GOT3 (cell line): Measurements from ENCODE around the gene ANKRD61.
"Not testable (repeated sequence)": the region's sequence is repeated elsewhere in the genome, so short reads cannot be mapped to it uniquely, and the experiment has no call there.

Source experiments
- DNase-seq: peaks from one replicate; lab custom pipeline; 2025; ENCODE audit warnings: mixed read lengths; lab: John Stamatoyannopoulos, UW

The ANKRD61 gene

GRCh38 chr7:6030988-6031387 is at the start of gene ANKRD61:
Gene ANKRD61, plus strand, starts transcription at chr7:6031376. Its CDS starts 0 bp downstream, at chr7:6031376.
- no peak for DNase-seq

DNA sequence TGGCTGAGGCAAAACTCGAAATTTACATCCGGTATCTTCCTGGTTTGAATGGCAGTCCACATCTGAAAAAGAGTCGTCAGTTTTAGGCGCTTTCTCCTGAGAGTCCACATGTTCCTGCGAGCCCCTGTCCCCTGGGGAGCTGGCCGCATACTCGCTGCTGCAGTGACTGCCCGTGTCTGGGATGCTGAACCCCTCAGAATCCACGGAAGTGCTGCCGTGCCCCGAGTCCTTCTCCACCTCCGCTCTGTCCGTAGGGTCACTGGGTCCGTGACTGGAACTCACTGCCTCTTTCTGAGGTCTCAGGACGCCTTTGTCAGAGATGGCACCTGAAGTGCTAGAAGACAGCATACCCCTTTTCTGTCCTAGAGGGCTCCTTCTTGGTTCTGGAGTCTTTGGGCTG is 44.1 kb upstream of the ANKRD61 start:
- DNase-seq = not testable (repeated sequence)

GRCh38 chr7:5997210-5997808 is 33.9 kb upstream of the ANKRD61 start:
- no peak for DNase-seq

- DNase-seq = no peak
These were observed 23.8 kb upstream of the ANKRD61 start for GRCh38 chr7:6007386-6007785.

DNA sequence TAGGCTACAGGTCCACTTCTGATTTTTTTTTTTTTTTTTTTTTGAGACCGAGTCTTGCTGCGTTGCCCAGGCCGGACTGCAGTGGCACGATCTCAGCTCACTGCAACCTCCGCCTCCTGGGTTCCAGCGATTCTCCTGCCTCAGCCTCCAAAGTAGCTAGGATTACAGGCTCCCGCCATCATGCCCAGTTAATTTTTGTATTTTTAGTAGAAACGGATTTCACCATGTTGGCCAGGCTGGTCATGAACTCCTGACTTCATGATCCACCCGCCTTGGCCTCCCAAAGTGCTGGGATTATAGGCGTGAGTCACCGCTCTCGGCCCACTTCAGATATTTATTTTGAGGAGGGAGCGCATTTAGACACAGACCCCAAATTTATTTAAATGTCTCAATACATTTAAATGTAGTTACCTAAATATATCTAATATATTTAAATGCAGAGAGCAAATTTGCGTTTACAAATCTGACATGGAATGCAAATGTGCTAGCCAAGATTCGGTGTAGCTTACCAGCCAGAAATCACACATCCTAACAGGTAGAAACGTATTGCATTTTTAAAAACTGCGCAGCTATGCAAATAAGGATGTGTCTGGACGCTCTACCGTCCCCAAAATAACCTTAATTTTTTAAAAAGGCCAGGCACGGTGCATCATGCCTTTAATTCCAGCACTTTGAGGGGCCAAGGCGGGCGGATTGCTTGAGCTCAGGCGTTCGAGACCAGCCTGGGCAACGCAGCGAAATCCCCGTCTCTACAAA is 23.2 kb upstream of the ANKRD61 start:
- not testable (repeated sequence) for DNase-seq

- DNase-seq = peak; percentile 96
These were observed 22.2 kb upstream of the ANKRD61 start, which contains the start of the genes AIMP2 and PMS2 for GRCh38 chr7:6008668-6009611. Gene AIMP2, plus strand, starts transcription at chr7:6009272. Its CDS starts 92 bp downstream, at chr7:6009364. Gene PMS2, minus strand, starts transcription at chr7:6009049. Its CDS starts 30 bp downstream, at chr7:6009019.

DNA sequence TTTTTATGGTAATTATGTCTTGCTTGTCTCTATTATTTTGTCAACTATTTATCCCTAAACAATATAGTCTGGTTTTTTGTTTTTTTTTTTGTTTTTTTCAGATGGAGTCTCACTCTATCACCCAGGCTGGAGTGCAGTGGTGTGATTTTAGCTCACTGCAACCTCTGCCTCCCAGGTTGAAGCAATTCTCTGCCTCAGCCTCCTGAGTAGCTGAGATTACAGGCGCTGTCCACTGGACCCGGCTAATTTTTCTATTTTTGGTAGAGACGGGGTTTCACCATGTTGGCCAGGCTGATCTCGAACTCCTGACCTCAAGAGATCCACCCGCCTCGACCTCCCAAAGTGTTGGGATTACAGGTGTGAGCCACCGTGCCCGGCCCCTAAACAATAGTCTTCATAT is 20.8 kb upstream of the ANKRD61 start:
- DNase-seq = not testable (repeated sequence)

- DNase-seq = no peak
These were observed 19.6 kb upstream of the ANKRD61 start for GRCh38 chr7:6011541-6011940.

DNA sequence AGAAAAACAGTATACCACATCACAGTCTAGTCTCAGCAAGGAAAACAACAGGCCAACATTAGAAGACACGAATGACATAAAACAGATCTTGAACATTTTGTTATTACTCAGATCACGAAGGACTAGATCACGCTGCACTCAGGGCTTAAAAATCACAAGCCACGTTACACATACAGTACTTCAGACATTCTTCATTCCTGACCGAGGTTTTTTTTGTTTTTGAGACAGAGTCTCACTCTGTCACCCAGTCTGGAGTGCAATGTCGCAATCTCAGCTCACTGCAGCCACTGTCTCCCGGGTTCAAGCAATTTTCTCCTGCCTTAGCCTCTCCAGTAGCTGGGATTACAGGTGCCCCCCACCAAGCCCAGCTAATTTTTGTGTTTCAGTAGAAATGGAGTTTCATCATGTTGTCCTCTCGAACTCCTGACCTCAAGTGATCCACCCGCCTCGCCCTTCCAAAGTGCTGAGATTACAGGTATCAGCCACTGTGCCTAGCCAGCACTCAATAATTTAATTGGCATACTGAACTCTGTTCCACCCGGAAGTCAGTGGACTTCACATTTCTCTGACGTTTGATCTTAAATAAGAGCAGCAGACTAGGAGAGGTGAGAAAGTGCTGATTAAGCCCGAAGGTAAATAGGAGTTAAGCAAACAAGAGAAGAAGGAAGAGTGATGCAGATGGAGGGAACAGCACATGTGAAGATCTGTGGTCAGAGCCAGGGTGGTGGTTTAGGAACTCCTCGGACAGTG is 18.6 kb upstream of the ANKRD61 start:
- no peak for DNase-seq

DNA sequence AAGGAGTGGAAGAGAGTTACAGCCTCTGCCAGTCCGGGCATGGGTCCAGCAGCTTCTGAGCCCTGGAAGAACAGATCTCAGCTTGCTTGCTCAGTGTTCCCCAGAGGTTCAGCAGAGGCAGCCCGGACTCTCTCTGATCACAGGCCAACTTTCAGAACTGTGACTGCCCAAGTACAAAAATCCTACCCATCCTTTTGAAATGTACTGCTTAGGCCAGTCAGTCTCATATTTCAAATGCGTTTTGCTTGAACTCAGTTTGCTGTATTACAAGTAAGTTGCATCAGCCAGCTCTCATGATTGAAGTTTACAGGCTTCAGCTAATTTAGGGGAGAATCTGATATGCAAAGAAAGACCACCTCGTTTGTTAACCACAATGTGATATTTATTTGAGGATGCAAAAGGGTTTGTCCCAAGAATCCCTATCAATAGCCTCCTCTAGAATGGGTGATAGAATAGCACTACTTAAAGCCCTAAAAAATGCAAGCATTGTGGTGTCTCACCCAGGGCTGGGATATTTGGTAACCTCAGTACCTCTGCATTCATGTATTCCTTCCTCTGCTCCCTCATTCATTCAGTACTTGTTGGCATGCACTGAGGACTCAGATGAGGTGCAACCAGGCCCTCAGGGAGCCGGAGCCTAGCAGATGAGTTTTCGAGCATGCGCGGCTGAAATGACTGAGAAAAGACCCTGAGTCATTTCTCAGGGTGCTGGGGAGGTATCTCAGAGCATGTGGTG is 15.1 kb upstream of the ANKRD61 start:
- DNase-seq = peak; percentile 75

DNA sequence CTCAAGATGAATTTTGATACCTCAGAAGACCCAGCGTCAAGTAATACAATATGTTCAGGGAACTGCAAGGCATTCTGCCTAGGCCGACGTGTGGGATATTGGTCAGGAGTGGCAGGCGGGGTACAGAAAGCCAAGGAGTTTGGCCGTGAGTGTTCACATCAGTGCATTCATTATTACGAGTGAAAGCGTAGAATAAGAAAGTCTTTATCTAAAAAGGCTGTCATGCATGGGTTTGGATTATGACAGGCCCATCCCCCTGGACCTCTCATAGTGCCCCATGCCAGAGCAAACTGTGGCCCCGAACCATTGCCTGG is 14.6 kb upstream of the ANKRD61 start:
- DNase-seq = no peak

- DNase-seq = no peak
These were observed 10.5 kb upstream of the ANKRD61 start for GRCh38 chr7:6020371-6021286.

GRCh38 chr7:6022707-6023106 is 8.5 kb upstream of the ANKRD61 start:
- no peak for DNase-seq

GRCh38 chr7:6023974-6024435 is 7.2 kb upstream of the ANKRD61 start:
- no peak for DNase-seq

- no peak for DNase-seq
These were observed 5.0 kb upstream of the ANKRD61 start for GRCh38 chr7:6026011-6026819.

GRCh38 chr7:6026820-6027311 is 4.3 kb upstream of the ANKRD61 start:
- no peak for DNase-seq

DNA sequence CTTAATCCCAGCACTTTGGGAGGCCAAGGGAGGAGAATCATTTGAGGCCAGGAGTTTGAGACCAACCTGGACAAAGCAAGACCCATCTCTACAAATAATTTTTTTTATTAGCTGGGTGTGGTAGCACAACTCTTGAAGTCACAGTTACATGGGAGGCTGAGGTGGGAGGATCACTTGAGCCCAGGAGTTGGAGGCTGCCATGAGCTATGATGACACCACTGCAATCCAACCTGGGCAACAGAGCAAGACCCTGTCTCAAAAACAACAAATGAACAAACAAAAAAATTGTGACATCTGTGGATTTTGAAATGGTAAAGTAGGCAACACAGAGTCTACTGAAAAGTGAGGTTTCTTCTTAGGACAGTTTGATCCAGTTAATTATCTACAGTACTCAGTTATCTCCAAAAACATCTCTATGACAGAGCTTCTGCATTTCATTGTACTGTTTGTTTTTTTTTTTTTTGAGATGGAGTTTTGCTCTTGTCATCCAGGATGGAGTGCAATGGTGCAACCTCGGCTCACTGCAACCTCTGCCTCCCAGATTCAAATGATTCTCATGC is 3.3 kb upstream of the ANKRD61 start:
- no peak for DNase-seq

GRCh38 chr7:6028563-6028962 is 2.6 kb upstream of the ANKRD61 start:
- DNase-seq = no peak
